Measurements from ENCODE around the gene NECTIN2. TPM values are rescaled to one million over a fixed set of nuclear protein-coding genes. Genes with fewer than 3 reads are reported as not detected.
"Not testable (repeated sequence)": the region's sequence is repeated elsewhere in the genome, so short reads cannot be mapped to it uniquely, and the experiment has no call there.

Gene NECTIN2
- total RNA-seq, 4 donors from 2014 or later = 58.6 to 129 (median 90.2) TPM

- DNase-seq (ENCODE audit: low spot score) (no peak), ATAC-seq (ENCODE audit: low FRiP score) (no peak)
- TF ChIP-seq, protein P1, sequence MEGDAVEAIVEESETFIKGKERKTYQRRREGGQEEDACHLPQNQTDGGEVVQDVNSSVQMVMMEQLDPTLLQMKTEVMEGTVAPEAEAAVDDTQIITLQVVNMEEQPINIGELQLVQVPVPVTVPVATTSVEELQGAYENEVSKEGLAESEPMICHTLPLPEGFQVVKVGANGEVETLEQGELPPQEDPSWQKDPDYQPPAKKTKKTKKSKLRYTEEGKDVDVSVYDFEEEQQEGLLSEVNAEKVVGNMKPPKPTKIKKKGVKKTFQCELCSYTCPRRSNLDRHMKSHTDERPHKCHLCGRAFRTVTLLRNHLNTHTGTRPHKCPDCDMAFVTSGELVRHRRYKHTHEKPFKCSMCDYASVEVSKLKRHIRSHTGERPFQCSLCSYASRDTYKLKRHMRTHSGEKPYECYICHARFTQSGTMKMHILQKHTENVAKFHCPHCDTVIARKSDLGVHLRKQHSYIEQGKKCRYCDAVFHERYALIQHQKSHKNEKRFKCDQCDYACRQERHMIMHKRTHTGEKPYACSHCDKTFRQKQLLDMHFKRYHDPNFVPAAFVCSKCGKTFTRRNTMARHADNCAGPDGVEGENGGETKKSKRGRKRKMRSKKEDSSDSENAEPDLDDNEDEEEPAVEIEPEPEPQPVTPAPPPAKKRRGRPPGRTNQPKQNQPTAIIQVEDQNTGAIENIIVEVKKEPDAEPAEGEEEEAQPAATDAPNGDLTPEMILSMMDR (IDR thresholded peaks at IDR 0.05) = no peak
Observed at GRCh38 chr19:44856421-44857083, 10.5 kb downstream of the NECTIN2 start.

DNA sequence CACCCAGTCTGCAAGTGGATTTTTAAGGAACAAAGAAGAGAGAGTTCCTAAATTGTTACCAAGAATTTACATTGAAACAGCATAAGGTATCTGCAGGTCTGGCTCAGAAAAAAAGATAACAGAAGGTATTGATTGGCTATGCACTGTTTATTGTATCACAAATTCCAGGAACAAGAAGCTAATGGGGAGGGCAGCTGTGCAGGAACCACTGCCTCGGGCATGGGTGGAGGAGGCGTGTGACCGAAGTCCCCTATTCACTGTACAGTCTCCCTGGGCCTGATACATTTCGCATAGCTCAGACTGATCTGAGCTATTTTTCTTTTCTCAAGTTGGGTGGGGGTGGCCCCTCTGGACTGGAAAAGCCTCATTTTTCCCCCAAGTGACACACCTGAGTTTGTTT lies 11.7 kb downstream of the NECTIN2 start:
- no peak for ATAC-seq (ENCODE audit: low FRiP score)
- TF ChIP-seq, protein P1 (IDR thresholded peaks at IDR 0.05) = no peak
- no peak for DNase-seq (ENCODE audit: low spot score)

GRCh38 chr19:44861576-44861975 lies 15.5 kb downstream of the NECTIN2 start:
- ATAC-seq (ENCODE audit: low FRiP score); DNase-seq (ENCODE audit: low spot score): not testable (repeated sequence)

DNA sequence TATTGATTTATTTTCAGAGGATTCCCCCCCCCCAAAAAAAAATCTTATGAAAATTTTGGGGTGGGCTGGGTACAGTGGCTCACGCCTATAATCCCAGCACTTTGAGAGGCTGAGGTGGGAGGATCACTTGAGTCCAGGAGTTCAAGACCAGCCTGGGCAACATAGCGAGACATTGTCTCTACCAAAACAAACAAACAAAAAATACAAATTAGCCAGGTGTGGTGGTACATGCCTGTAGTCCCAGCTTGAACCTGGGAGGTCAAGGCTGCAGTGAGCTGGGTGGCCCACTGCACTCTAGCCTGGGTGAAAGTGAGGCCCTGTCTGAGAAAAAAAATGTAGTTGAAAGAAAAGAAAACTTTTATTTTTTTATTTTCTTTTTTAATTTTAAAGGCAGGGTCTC lies 17.9 kb downstream of the NECTIN2 start:
- no peak for DNase-seq (ENCODE audit: low spot score)
- ATAC-seq (ENCODE audit: low FRiP score) = no peak
- TF ChIP-seq, protein P1 (IDR thresholded peaks at IDR 0.05) = no peak

DNA sequence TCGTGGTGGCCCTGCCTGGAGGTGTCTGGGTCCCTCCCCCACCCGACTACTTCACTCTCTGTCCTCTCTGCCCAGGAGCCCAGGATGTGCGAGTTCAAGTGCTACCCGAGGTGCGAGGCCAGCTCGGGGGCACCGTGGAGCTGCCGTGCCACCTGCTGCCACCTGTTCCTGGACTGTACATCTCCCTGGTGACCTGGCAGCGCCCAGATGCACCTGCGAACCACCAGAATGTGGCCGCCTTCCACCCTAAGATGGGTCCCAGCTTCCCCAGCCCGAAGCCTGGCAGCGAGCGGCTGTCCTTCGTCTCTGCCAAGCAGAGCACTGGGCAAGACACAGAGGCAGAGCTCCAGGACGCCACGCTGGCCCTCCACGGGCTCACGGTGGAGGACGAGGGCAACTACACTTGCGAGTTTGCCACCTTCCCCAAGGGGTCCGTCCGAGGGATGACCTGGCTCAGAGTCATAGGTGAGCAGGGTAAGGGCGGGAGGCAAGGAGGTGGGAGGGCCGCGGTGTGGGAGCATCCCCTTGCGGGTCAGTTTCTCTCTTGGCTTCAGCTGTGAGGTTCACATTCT lies 19.2 kb downstream of the NECTIN2 start:
- ATAC-seq (ENCODE audit: low FRiP score) (no peak), DNase-seq (ENCODE audit: low spot score) (no peak)
- TF ChIP-seq, protein P1 (IDR thresholded peaks at IDR 0.05) = no peak

GRCh38 chr19:44866664-44867063 lies 20.6 kb downstream of the NECTIN2 start:
- no peak for ATAC-seq (ENCODE audit: low FRiP score)
- DNase-seq (ENCODE audit: low spot score) = no peak
- TF ChIP-seq, protein P1 (IDR thresholded peaks at IDR 0.05) = no peak

- DNase-seq (ENCODE audit: low spot score) (no peak), ATAC-seq (ENCODE audit: low FRiP score) (no peak)
- TF ChIP-seq, protein P1 (IDR thresholded peaks at IDR 0.05) = no peak
Observed at GRCh38 chr19:44867578-44867977, 21.5 kb downstream of the NECTIN2 start.

Measured in omental fat pad (tissue), 4 donors.